Osteoblast (primary cell): ENCODE measurements around the gene HMG20B. TPM values are rescaled to one million over a fixed set of nuclear protein-coding genes. Genes with fewer than 3 reads are reported as not detected.

Experiments used
- DNase-seq: peaks from one replicate; pipeline ENCODE4 v3.0.0; 2011; ENCODE audit warnings: low spot score, mixed read lengths; ENCODE audit not compliant: insufficient read length; ENCODE audit errors: missing footprints
- H2AFZ ChIP-seq: 2 replicates; pipeline ENCODE4 v1.6.0; 2011; ENCODE audit warnings: mild to moderate bottlenecking, low read length
- H3K27ac ChIP-seq: 2 replicates; pipeline ENCODE4 v1.5.1; 2011; ENCODE audit warnings: mild to moderate bottlenecking, low read depth, low read length, moderate library complexity
- H3K27me3 ChIP-seq: 2 replicates; pipeline ENCODE4 v1.6.0; 2012; ENCODE audit warnings: mild to moderate bottlenecking, control low read depth, inconsistent platforms, low read length, moderate library complexity; ENCODE audit not compliant: insufficient read depth
- H3K36me3 ChIP-seq: 2 replicates; pipeline ENCODE4 v1.5.1; 2011; ENCODE audit warnings: mild to moderate bottlenecking, low read length, control low read depth, moderate library complexity; ENCODE audit not compliant: insufficient read depth
- H3K4me1 ChIP-seq: 2 replicates; pipeline ENCODE4 v1.5.1; 2011; ENCODE audit warnings: mild to moderate bottlenecking, low read length, control low read depth, moderate library complexity; ENCODE audit not compliant: insufficient read depth
- H3K4me2 ChIP-seq: 2 replicates; pipeline ENCODE4 v1.6.0; 2011; ENCODE audit warnings: mild to moderate bottlenecking, low read length; ENCODE audit not compliant: insufficient read depth
- H3K4me3 ChIP-seq: fragments of 200-600 bp; sonication (generic); 3 replicates; pipeline ENCODE4 v1.5.1; 2012; ENCODE audit warnings: mild to moderate bottlenecking, low read length, inconsistent platforms; ENCODE audit not compliant: insufficient read depth
- H3K79me2 ChIP-seq: 2 replicates; pipeline ENCODE4 v1.6.0; 2012; ENCODE audit warnings: mild to moderate bottlenecking, low read length, control low read depth, inconsistent platforms; ENCODE audit not compliant: insufficient read depth
- H3K9me3 ChIP-seq: 2 replicates; pipeline ENCODE4 v1.5.1; 2011; ENCODE audit warnings: low read depth, low read length, control low read depth
- H4K20me1 ChIP-seq: 2 replicates; pipeline ENCODE4 v1.6.0; 2012; ENCODE audit warnings: mild to moderate bottlenecking, low read length, control low read depth; ENCODE audit not compliant: insufficient read depth
- total RNA-seq: library from RNA; depleted of rRNA; stranded (reverse); fragments of >200 nt; gene quantifications from 2 replicates; pipeline ENCODE4 v1.2.3, GENCODE V29; 2012
- TF ChIP-seq, protein P1 (sequence below): IDR thresholded peaks from 2 replicates; pipeline ENCODE4 v1.5.1; 2011; ENCODE audit warnings: mild to moderate bottlenecking, low read depth, low read length, moderate library complexity; ENCODE audit errors: extremely low read depth

The HMG20B gene
- total RNA-seq, 1 donor: 65.9 TPM

- Histone ChIP-seq H3K4me2 (no peak overlapping the region), H4K20me1 (peaks cover 13% of the 10 kb centered on the region), H3K27ac (no peak overlapping the region), H3K36me3 (peaks cover 12% of the 10 kb centered on the region), H3K4me3 (no peak overlapping the region), H2AFZ (no peak overlapping the region), H3K27me3 (no peaks in the 10 kb centered on the region), H3K4me1 (no peaks in the 10 kb centered on the region), H3K9me3 (no peaks in the 10 kb centered on the region), H3K79me2 (peaks cover 8% of the 10 kb centered on the region)
- TF ChIP-seq, protein P1, sequence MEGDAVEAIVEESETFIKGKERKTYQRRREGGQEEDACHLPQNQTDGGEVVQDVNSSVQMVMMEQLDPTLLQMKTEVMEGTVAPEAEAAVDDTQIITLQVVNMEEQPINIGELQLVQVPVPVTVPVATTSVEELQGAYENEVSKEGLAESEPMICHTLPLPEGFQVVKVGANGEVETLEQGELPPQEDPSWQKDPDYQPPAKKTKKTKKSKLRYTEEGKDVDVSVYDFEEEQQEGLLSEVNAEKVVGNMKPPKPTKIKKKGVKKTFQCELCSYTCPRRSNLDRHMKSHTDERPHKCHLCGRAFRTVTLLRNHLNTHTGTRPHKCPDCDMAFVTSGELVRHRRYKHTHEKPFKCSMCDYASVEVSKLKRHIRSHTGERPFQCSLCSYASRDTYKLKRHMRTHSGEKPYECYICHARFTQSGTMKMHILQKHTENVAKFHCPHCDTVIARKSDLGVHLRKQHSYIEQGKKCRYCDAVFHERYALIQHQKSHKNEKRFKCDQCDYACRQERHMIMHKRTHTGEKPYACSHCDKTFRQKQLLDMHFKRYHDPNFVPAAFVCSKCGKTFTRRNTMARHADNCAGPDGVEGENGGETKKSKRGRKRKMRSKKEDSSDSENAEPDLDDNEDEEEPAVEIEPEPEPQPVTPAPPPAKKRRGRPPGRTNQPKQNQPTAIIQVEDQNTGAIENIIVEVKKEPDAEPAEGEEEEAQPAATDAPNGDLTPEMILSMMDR: no peak
- DNase-seq: peak; percentile 77
Observed at GRCh38 chr19:3546119-3546518, 26.6 kb upstream of the HMG20B start.

DNA sequence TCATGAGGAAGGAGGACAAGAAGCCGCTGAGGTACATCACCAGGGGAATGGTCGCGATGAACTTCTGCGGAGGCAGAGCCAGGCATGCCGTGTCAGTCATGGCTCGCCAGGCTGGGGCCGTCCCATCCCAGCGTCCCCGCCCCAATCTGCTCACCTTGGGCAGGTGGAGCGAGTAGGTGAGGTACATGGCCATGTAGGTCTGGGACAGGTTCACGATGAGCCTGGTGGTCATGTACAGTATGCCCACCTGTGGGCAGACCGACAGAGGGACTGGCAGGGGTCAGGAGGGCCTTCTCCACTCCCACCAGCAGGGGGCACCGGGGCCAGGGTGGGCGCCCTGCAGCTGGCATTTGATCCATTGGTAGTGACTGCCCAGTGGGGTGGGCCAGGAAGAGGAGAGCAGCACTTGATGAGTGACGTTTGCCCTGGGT is 25.4 kb upstream of the HMG20B start:
- TF ChIP-seq, protein P1: peak; percentile 62
- Histone ChIP-seq H3K79me2 (peaks cover 14% of the 10 kb centered on the region), H3K4me2 (no peak overlapping the region), H3K27ac (no peak overlapping the region), H4K20me1 (peaks cover 13% of the 10 kb centered on the region), H3K9me3 (no peaks in the 10 kb centered on the region), H2AFZ (no peak overlapping the region), H3K27me3 (no peaks in the 10 kb centered on the region), H3K36me3 (peaks cover 12% of the 10 kb centered on the region), H3K4me3 (no peak overlapping the region), H3K4me1 (no peaks in the 10 kb centered on the region)
- peak; percentile 94 for DNase-seq

GRCh38 chr19:3547767-3548282 is 24.9 kb upstream of the HMG20B start:
- Histone ChIP-seq H3K36me3 (peaks cover 12% of the 10 kb centered on the region), H3K27ac (no peak overlapping the region), H2AFZ (no peak overlapping the region), H3K9me3 (no peaks in the 10 kb centered on the region), H3K27me3 (no peaks in the 10 kb centered on the region), H4K20me1 (peaks cover 13% of the 10 kb centered on the region), H3K4me3 (no peak overlapping the region), H3K4me2 (no peak overlapping the region), H3K4me1 (peaks cover 3% of the 10 kb centered on the region), H3K79me2 (peaks cover 19% of the 10 kb centered on the region)
- peak; percentile 75 for DNase-seq
- TF ChIP-seq, protein P1: no peak

DNA sequence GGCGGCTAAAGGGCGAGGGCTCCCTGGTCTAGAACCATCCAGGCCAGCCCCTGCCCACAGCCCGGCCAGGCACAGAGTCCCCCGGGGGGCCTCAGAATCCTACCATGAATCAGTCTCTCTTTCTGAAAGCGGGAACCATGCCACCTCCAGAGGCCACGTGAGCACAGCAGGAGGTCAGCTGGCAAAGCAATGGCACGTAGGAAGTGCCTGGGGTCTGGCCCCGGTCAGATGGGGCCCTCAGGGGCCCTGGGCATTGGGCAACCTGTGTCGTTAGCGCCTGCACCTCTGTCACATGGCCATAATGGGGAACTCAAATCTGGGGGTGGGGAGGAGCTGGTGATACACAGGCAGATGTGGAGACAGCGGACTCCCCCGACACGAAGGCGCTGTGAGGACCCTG is 24.1 kb upstream of the HMG20B start:
- H3K4me1 ChIP-seq: peaks cover 3% of the 10 kb centered on the region
- no peaks in the 10 kb centered on the region for H3K9me3 ChIP-seq
- peak; percentile 72 for DNase-seq
- H3K27me3 ChIP-seq: no peaks in the 10 kb centered on the region
- H3K4me2 ChIP-seq: no peak overlapping the region
- no peak overlapping the region for H2AFZ ChIP-seq
- peaks cover 24% of the 10 kb centered on the region for H3K79me2 ChIP-seq
- TF ChIP-seq, protein P1: no peak
- peaks cover 13% of the 10 kb centered on the region for H4K20me1 ChIP-seq
- H3K36me3 ChIP-seq: peaks cover 12% of the 10 kb centered on the region
- H3K27ac ChIP-seq: no peak overlapping the region
- H3K4me3 ChIP-seq: no peak overlapping the region
